Neural cell (in vitro differentiated cells): Measurements from ENCODE around the gene SLC6A17. TPM values are rescaled to one million over a fixed set of nuclear protein-coding genes. Genes with fewer than 3 reads are reported as not detected.

ENCODE experiments used
- H2AFZ ChIP-seq: fragments of 200-600, 300-800 bp; sonication (generic), shearing (Covaris generic); 2 replicates; pipeline ENCODE4 v1.6.0; 2014; ENCODE audit warnings: low read depth, mild to moderate bottlenecking, antibody characterized with exemption, low read length, moderate library complexity
- H3F3A ChIP-seq: fragments of 200-600 bp; shearing (Covaris generic); 2 replicates; pipeline ENCODE4 v1.6.1; 2016; ENCODE audit warnings: mild to moderate bottlenecking, moderate library complexity, mixed read lengths, antibody characterized with exemption, low read length; ENCODE audit not compliant: insufficient read depth, poor library complexity, severe bottlenecking
- H3K27ac ChIP-seq: fragments of 200-600, 300-800 bp; sonication (generic), shearing (Covaris generic); 2 replicates; pipeline ENCODE4 v1.5.1; 2014; ENCODE audit warnings: mild to moderate bottlenecking, low read length, moderate library complexity
- H3K27me3 ChIP-seq: fragments of 300-800, 200-600 bp; sonication (generic), shearing (Covaris generic); 2 replicates; pipeline ENCODE4 v1.6.0; 2014; ENCODE audit warnings: mild to moderate bottlenecking, low read depth, low read length, moderate library complexity; ENCODE audit not compliant: insufficient read depth
- H3K36me3 ChIP-seq: fragments of 300-800, 200-600 bp; sonication (generic), shearing (Covaris generic); 2 replicates; pipeline ENCODE4 v1.5.1; 2014; ENCODE audit warnings: mild to moderate bottlenecking, antibody characterized with exemption, low read length, moderate library complexity; ENCODE audit not compliant: insufficient read depth
- H3K4me2 ChIP-seq: fragments of 300-800, 200-600 bp; sonication (generic), shearing (Covaris generic); 2 replicates; pipeline ENCODE4 v1.6.0; 2014; ENCODE audit warnings: mild to moderate bottlenecking, low read length
- H3K4me3 ChIP-seq: fragments of 300-800, 200-600 bp; sonication (generic), shearing (Covaris generic); 2 replicates; pipeline ENCODE4 v1.5.1; 2014; ENCODE audit warnings: mild to moderate bottlenecking, low read length, moderate library complexity
- H3K79me2 ChIP-seq: fragments of 200-600 bp; shearing (Covaris generic); replicated peaks from 2 replicates; pipeline ENCODE4 v1.6.0; 2014; ENCODE audit warnings: mild to moderate bottlenecking, low read length, moderate library complexity; ENCODE audit not compliant: insufficient read depth
- H3K9ac ChIP-seq: fragments of 300-800, 200-600 bp; sonication (generic), shearing (Covaris generic); 2 replicates; pipeline ENCODE4 v1.6.1; 2016; ENCODE audit warnings: mild to moderate bottlenecking, low read length, mixed read lengths
- H3K9me2 ChIP-seq: fragments of 200-600 bp; shearing (Covaris generic); 2 replicates; pipeline ENCODE4 v1.6.1; 2016; ENCODE audit warnings: mild to moderate bottlenecking, low read length, mixed read lengths; ENCODE audit not compliant: insufficient read depth
- H3K9me3 ChIP-seq: fragments of 200-600, 300-800 bp; sonication (generic), shearing (Covaris generic); 2 replicates; pipeline ENCODE4 v1.6.1; 2016; ENCODE audit warnings: mild to moderate bottlenecking, mixed run types, low read length, moderate library complexity, mixed read lengths
- H4K20me1 ChIP-seq: fragments of 200-600 bp; shearing (Covaris generic); 2 replicates; pipeline ENCODE4 v1.6.1; 2016; ENCODE audit warnings: mild to moderate bottlenecking, mixed run types; ENCODE audit not compliant: insufficient read depth
- EP300 ChIP-seq: fragments of 450-650 bp; conservative IDR thresholded peaks from 2 replicates; pipeline ENCODE4 v1.6.1; 2014; ENCODE audit warnings: antibody characterized with exemption, mild to moderate bottlenecking, moderate library complexity; ENCODE audit not compliant: poor library complexity, severe bottlenecking
- EZH2 ChIP-seq: fragments of 200-600, 300-800 bp; shearing (Covaris generic), sonication (generic); IDR thresholded peaks from 2 replicates; pipeline ENCODE4 v1.6.1; 2014; ENCODE audit warnings: antibody characterized with exemption, low read length, borderline replicate concordance, mild to moderate bottlenecking; ENCODE audit not compliant: insufficient read depth, poor library complexity, severe bottlenecking
- MXI1 ChIP-seq: fragments of 450-650 bp; conservative IDR thresholded peaks from 2 replicates; pipeline ENCODE4 v1.6.1; 2014; ENCODE audit warnings: antibody characterized with exemption, mild to moderate bottlenecking; ENCODE audit not compliant: poor library complexity, severe bottlenecking
- POLR2AphosphoS5 ChIP-seq: IDR thresholded peaks from 2 replicates; pipeline ENCODE4 v1.6.1; 2012
- RAD21 ChIP-seq: fragments of 450-650 bp; conservative IDR thresholded peaks from 2 replicates; pipeline ENCODE4 v1.6.1; 2014; ENCODE audit warnings: antibody characterized with exemption, mild to moderate bottlenecking, moderate library complexity
- REST ChIP-seq: IDR thresholded peaks from 2 replicates; pipeline ENCODE4 v1.6.1; 2012; ENCODE audit warnings: borderline replicate concordance
- SMC3 ChIP-seq: fragments of 450-650 bp; conservative IDR thresholded peaks from 2 replicates; pipeline ENCODE4 v1.6.1; 2014; ENCODE audit warnings: antibody characterized with exemption, mild to moderate bottlenecking, moderate library complexity; ENCODE audit not compliant: poor library complexity
- TAF1 ChIP-seq: IDR thresholded peaks from 2 replicates; pipeline ENCODE4 v1.6.1; 2012; ENCODE audit warnings: low read depth
- polyA plus RNA-seq: library from polyadenylated mRNA; depleted of rRNA; stranded (reverse); fragments of >200 nt; gene quantifications from 2 replicates; pipeline ENCODE4 v1.2.3, GENCODE V29; 2014
- TF ChIP-seq, protein P1 (sequence below): fragments of 450-650 bp; IDR thresholded peaks from 2 replicates; pipeline ENCODE4 v1.5.1; 2014; ENCODE audit warnings: antibody characterized with exemption, mild to moderate bottlenecking, moderate library complexity; ENCODE audit not compliant: poor library complexity, severe bottlenecking

The SLC6A17 gene
- polyA plus RNA-seq, 1 donor from 2014 or later, result 3.5 TPM

- Histone ChIP-seq H2AFZ (no peak overlapping the region), H3K4me3 (no peak overlapping the region), H3K27ac (no peak overlapping the region), H3K9ac (no peak overlapping the region), H4K20me1 (no peaks in the 10 kb centered on the region), H3K4me2 (no peak overlapping the region), H3K79me2 (no peaks in the 10 kb centered on the region), H3K9me3 (no peaks in the 10 kb centered on the region), H3K36me3 (no peaks in the 10 kb centered on the region), H3F3A (no peaks in the 10 kb centered on the region), H3K27me3 (no peaks in the 10 kb centered on the region), H3K9me2 (no peaks in the 10 kb centered on the region)
- TF ChIP-seq POLR2AphosphoS5 (no peak), TAF1 (no peak), RAD21 (no peak), MXI1 (no peak), EP300 (no peak)
- TF ChIP-seq, protein P1, sequence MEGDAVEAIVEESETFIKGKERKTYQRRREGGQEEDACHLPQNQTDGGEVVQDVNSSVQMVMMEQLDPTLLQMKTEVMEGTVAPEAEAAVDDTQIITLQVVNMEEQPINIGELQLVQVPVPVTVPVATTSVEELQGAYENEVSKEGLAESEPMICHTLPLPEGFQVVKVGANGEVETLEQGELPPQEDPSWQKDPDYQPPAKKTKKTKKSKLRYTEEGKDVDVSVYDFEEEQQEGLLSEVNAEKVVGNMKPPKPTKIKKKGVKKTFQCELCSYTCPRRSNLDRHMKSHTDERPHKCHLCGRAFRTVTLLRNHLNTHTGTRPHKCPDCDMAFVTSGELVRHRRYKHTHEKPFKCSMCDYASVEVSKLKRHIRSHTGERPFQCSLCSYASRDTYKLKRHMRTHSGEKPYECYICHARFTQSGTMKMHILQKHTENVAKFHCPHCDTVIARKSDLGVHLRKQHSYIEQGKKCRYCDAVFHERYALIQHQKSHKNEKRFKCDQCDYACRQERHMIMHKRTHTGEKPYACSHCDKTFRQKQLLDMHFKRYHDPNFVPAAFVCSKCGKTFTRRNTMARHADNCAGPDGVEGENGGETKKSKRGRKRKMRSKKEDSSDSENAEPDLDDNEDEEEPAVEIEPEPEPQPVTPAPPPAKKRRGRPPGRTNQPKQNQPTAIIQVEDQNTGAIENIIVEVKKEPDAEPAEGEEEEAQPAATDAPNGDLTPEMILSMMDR, result no peak
Observed at GRCh38 chr1:110225212-110225611, 74.9 kb downstream of the SLC6A17 start.

DNA sequence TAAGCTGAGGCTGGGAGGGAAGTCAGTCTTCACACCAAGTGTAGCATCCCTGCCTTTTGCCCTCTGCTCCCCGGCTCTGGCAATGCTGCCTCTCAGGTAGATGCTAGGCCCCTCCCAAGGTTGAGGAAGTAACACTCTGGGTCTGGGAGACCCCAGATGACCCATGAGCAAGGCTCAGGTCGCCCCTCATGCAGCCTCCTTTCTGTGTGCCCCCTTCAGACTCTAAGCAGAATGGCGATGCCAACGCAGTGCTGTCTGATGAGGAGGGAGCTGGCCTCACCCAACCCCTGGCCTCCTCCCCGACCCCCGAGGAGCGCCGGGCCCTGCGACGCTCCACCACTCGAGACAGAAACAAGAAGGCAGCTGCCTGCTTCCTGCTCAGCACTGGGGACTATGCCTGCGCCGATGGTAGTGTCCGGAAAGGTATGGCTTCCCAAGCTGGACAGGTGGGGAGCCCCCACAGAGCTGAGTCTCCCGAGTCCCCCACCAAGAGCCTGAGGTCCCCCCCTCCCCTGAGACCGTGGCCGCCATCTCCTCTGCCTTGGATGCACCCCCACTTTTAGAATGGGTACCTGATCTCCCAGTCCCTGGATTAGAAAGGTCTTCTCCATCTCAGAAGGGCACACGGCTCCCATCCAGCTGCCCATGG is 75.6 kb downstream of the SLC6A17 start:
- H3K9me3 ChIP-seq, result no peaks in the 10 kb centered on the region
- no peak overlapping the region for H3K9ac ChIP-seq
- no peak overlapping the region for H3K27ac ChIP-seq
- H3K4me3 ChIP-seq, result no peak overlapping the region
- TF ChIP-seq EZH2 (no peak), RAD21 (no peak), SMC3 (no peak), MXI1 (no peak), EP300 (no peak), POLR2AphosphoS5 (no peak), REST (no peak)
- TF ChIP-seq, protein P1, result no peak
- H3K36me3 ChIP-seq, result no peaks in the 10 kb centered on the region
- no peaks in the 10 kb centered on the region for H3K79me2 ChIP-seq
- no peaks in the 10 kb centered on the region for H4K20me1 ChIP-seq
- no peak overlapping the region for H3K4me2 ChIP-seq
- H2AFZ ChIP-seq, result no peak overlapping the region
- no peaks in the 10 kb centered on the region for H3K27me3 ChIP-seq
- no peaks in the 10 kb centered on the region for H3F3A ChIP-seq
- no peaks in the 10 kb centered on the region for H3K9me2 ChIP-seq
